Type B pancreatic cell (in vitro differentiated cells): ENCODE data around the gene GALNT8. TPM values are rescaled to one million over a fixed set of nuclear protein-coding genes. Genes with fewer than 3 reads are reported as not detected.

Experiments
- DNase-seq: peaks from one replicate; pipeline ENCODE4 v3.0.0; 2021; ENCODE audit warnings: mixed read lengths; ENCODE audit not compliant: unreplicated experiment; ENCODE audit errors: extremely low spot score
- H3K27ac Mint-ChIP-seq: 2 replicates; pipeline ENCODE4 v1.8.0; 2021; ENCODE audit warnings: mild to moderate bottlenecking, mixed read lengths
- H3K27me3 Mint-ChIP-seq: 2 replicates; pipeline ENCODE4 v1.8.0; 2021; ENCODE audit warnings: mixed read lengths
- H3K36me3 Mint-ChIP-seq: 2 replicates; pipeline ENCODE4 v1.8.0; 2021; ENCODE audit warnings: mixed read lengths
- H3K4me1 Mint-ChIP-seq: one replicate; pipeline ENCODE4 v1.8.0; 2021; ENCODE audit warnings: mixed read lengths; ENCODE audit not compliant: unreplicated experiment
- H3K4me3 Mint-ChIP-seq: 2 replicates; pipeline ENCODE4 v1.8.0; 2021; ENCODE audit warnings: mild to moderate bottlenecking, mixed read lengths
- H3K9me3 Mint-ChIP-seq: 2 replicates; pipeline ENCODE4 v1.8.0; 2021; ENCODE audit warnings: mixed read lengths
- CTCF ChIP-seq: fragments of 200-600 bp; sonication (generic); conservative IDR thresholded peaks from 2 replicates; pipeline ENCODE4 v1.5.0; 2021; ENCODE audit warnings: antibody characterized with exemption, mild to moderate bottlenecking
- total RNA-seq: library from RNA; stranded (reverse); gene quantifications from 2 replicates; pipeline ENCODE4 v1.2.1, GENCODE V29; 2021; ENCODE audit warnings: low replicate concordance

Gene GALNT8
- total RNA-seq, 1 donor from 2014 or later = 7.1 TPM

- Mint-ChIP-seq H3K9me3 (no peaks in the 10 kb centered on the region), H3K4me1 (no peaks in the 10 kb centered on the region), H3K4me3 (no peak overlapping the region), H3K36me3 (no peaks in the 10 kb centered on the region), H3K27ac (no peak overlapping the region), H3K27me3 (peaks cover 24% of the 10 kb centered on the region)
- TF ChIP-seq CTCF = no peak
- DNase-seq = no peak
Observed at GRCh38 chr12:4766445-4766844, 46.2 kb downstream of the GALNT8 start.

- no peak for DNase-seq
- H3K9me3 Mint-ChIP-seq = no peaks in the 10 kb centered on the region
- no peak for TF ChIP-seq CTCF
- H3K4me3 Mint-ChIP-seq = no peak overlapping the region
- H3K27me3 Mint-ChIP-seq = peaks cover 27% of the 10 kb centered on the region
- no peaks in the 10 kb centered on the region for H3K4me1 Mint-ChIP-seq
- no peaks in the 10 kb centered on the region for H3K36me3 Mint-ChIP-seq
- no peak overlapping the region for H3K27ac Mint-ChIP-seq
Observed at GRCh38 chr12:4767186-4767585, 47.0 kb downstream of the GALNT8 start.

- TF ChIP-seq CTCF = no peak
- H3K36me3 Mint-ChIP-seq = no peaks in the 10 kb centered on the region
- H3K27ac Mint-ChIP-seq = no peak overlapping the region
- peaks cover 25% of the 10 kb centered on the region for H3K27me3 Mint-ChIP-seq
- H3K4me1 Mint-ChIP-seq = no peaks in the 10 kb centered on the region
- H3K4me3 Mint-ChIP-seq = no peak overlapping the region
- no peak for DNase-seq
- H3K9me3 Mint-ChIP-seq = no peaks in the 10 kb centered on the region
Observed at GRCh38 chr12:4768341-4768740, 48.1 kb downstream of the GALNT8 start.

GRCh38 chr12:4769073-4769472 lies 48.9 kb downstream of the GALNT8 start:
- no peak overlapping the region for H3K27ac Mint-ChIP-seq
- no peaks in the 10 kb centered on the region for H3K36me3 Mint-ChIP-seq
- no peak overlapping the region for H3K4me3 Mint-ChIP-seq
- H3K4me1 Mint-ChIP-seq = no peaks in the 10 kb centered on the region
- no peak for DNase-seq
- H3K9me3 Mint-ChIP-seq = no peaks in the 10 kb centered on the region
- no peak for TF ChIP-seq CTCF
- H3K27me3 Mint-ChIP-seq = peaks cover 25% of the 10 kb centered on the region

GRCh38 chr12:4771172-4771959 lies 51.2 kb downstream of the GALNT8 start:
- Mint-ChIP-seq H3K4me1 (no peaks in the 10 kb centered on the region), H3K4me3 (no peak overlapping the region), H3K27me3 (peaks cover 24% of the 10 kb centered on the region), H3K9me3 (no peaks in the 10 kb centered on the region), H3K27ac (no peak overlapping the region), H3K36me3 (no peaks in the 10 kb centered on the region)
- DNase-seq = no peak
- TF ChIP-seq CTCF = no peak
